HepG2 (cell line): Measurements from ENCODE around the gene JADE2. TPM values are rescaled to one million over a fixed set of nuclear protein-coding genes. Genes with fewer than 3 reads are reported as not detected.

Experiments used
- DPF2 ChIP-seq: sonication (generic); formaldehyde crosslinking; IDR thresholded peaks from 2 replicates; pipeline ENCODE4 v1.4.0; 2020; ENCODE audit warnings: mild to moderate bottlenecking, low read depth, missing genetic modification reagents, borderline replicate concordance
- FOXP1 ChIP-seq, 2 experiments: fragments of 450-650 bp in 1 of 2; IDR thresholded peaks; 2 replicates each; pipeline ENCODE4 v1.6.1; 2017 to 2018; ENCODE audit warnings: antibody characterized with exemption in 1 of 2
- HMG20B ChIP-seq: conservative IDR thresholded peaks from 2 replicates; pipeline ENCODE4 v1.6.1; 2016; ENCODE audit warnings: missing genetic modification reagents, missing compliant biosample characterization
- KDM2A ChIP-seq: sonication (generic); formaldehyde crosslinking; IDR thresholded peaks from 2 replicates; pipeline ENCODE4 v1.4.0; 2020; ENCODE audit warnings: low read depth, missing genetic modification reagents, borderline replicate concordance
- MAFF ChIP-seq: IDR thresholded peaks from 2 replicates; pipeline ENCODE4 v1.6.1; 2011; ENCODE audit warnings: low read depth, low read length, improper control_type of control experiment
- MED8 ChIP-seq: sonication (generic); formaldehyde crosslinking; IDR thresholded peaks from 2 replicates; pipeline ENCODE4 v1.8.1; 2023; ENCODE audit warnings: mild to moderate bottlenecking, missing genetic modification reagents; ENCODE audit not compliant: insufficient replicate concordance
- MEF2D ChIP-seq: sonication (generic); formaldehyde crosslinking; IDR thresholded peaks from 2 replicates; pipeline ENCODE4 v1.5.1; 2020; ENCODE audit warnings: mild to moderate bottlenecking, missing genetic modification reagents
- NONO ChIP-seq, 2 experiments: fragments of 450-650 bp in 1 of 2; sonication (generic) in 1 of 2; formaldehyde crosslinking in 1 of 2; IDR thresholded peaks in 1 of 2; conservative IDR thresholded peaks in 1 of 2; 2 replicates each; pipeline versions ENCODE4 v1.6.1 to v1.8.0; 2017 to 2022; ENCODE audit warnings: mild to moderate bottlenecking in 1 of 2, missing genetic modification reagents in 1 of 2, moderate library complexity in 1 of 2
- NR2C2 ChIP-seq: sonication (generic); formaldehyde crosslinking; IDR thresholded peaks from 2 replicates; pipeline ENCODE4 v1.4.0; 2020; ENCODE audit warnings: missing genetic modification reagents, mild to moderate bottlenecking, moderate library complexity, borderline replicate concordance
- PRMT3 ChIP-seq: sonication (generic); formaldehyde crosslinking; IDR thresholded peaks from 2 replicates; pipeline ENCODE4 v1.8.1; 2022; ENCODE audit warnings: low read depth, mild to moderate bottlenecking, moderate library complexity, missing genetic modification reagents, borderline replicate concordance
- RBAK ChIP-seq: sonication (generic); formaldehyde crosslinking; IDR thresholded peaks from 2 replicates; pipeline ENCODE4 v1.5.1; 2020; ENCODE audit warnings: mild to moderate bottlenecking, missing genetic modification reagents
- SP4 ChIP-seq: sonication (generic); formaldehyde crosslinking; IDR thresholded peaks from 2 replicates; pipeline ENCODE4 v1.8.1; 2023; ENCODE audit warnings: mild to moderate bottlenecking, missing genetic modification reagents
- SPEN ChIP-seq: sonication (generic); formaldehyde crosslinking; IDR thresholded peaks from 2 replicates; pipeline ENCODE4 v1.5.1; 2020; ENCODE audit warnings: low read depth, mild to moderate bottlenecking, missing genetic modification reagents
- TAF1 ChIP-seq: sonication (generic); formaldehyde crosslinking; IDR thresholded peaks from 2 replicates; pipeline ENCODE4 v1.4.0; 2020; ENCODE audit warnings: missing genetic modification reagents
- TMF1 ChIP-seq: sonication (generic); formaldehyde crosslinking; IDR thresholded peaks from 2 replicates; pipeline ENCODE4 v1.8.1; 2022; ENCODE audit warnings: low read depth, missing genetic modification reagents
- WIZ ChIP-seq: sonication (generic); formaldehyde crosslinking; IDR thresholded peaks from 2 replicates; pipeline ENCODE4 v1.5.1; 2020; ENCODE audit warnings: mild to moderate bottlenecking, missing genetic modification reagents
- YEATS2 ChIP-seq: sonication (generic); formaldehyde crosslinking; IDR thresholded peaks from 2 replicates; pipeline ENCODE4 v1.4.0; 2020; ENCODE audit warnings: missing genetic modification reagents, borderline replicate concordance
- YY1 ChIP-seq: IDR thresholded peaks from 2 replicates; pipeline ENCODE4 v1.6.1; 2011; ENCODE audit warnings: low read length, low read depth, moderate library complexity, mild to moderate bottlenecking; ENCODE audit not compliant: insufficient read depth, insufficient replicate concordance
- ZBTB33 ChIP-seq: sonication (generic); formaldehyde crosslinking; IDR thresholded peaks from 2 replicates; pipeline ENCODE4 v1.4.0; 2020; ENCODE audit warnings: missing genetic modification reagents
- ZFP36L1 ChIP-seq: sonication (generic); formaldehyde crosslinking; IDR thresholded peaks from 2 replicates; pipeline ENCODE4 v1.8.0; 2022; ENCODE audit warnings: mild to moderate bottlenecking, missing genetic modification reagents, moderate library complexity
- ZFP90 ChIP-seq: sonication (generic); formaldehyde crosslinking; IDR thresholded peaks from 2 replicates; pipeline ENCODE4 v1.8.0; 2022; ENCODE audit warnings: missing genetic modification reagents, mild to moderate bottlenecking, inconsistent platforms, borderline replicate concordance
- ZNF362 ChIP-seq: sonication (generic); formaldehyde crosslinking; IDR thresholded peaks from 2 replicates; pipeline ENCODE4 v1.4.0; 2020; ENCODE audit warnings: missing genetic modification reagents, mild to moderate bottlenecking, borderline replicate concordance
- ZNF552 ChIP-seq: sonication (generic); formaldehyde crosslinking; IDR thresholded peaks from 2 replicates; pipeline ENCODE4 v1.9.0; 2022; ENCODE audit warnings: missing genetic modification reagents, mild to moderate bottlenecking, borderline replicate concordance
- ZNF639 ChIP-seq: conservative IDR thresholded peaks from 2 replicates; pipeline ENCODE4 v1.6.1; 2018; ENCODE audit warnings: missing genetic modification reagents
- ZNF878 ChIP-seq: sonication (generic); formaldehyde crosslinking; IDR thresholded peaks from 2 replicates; pipeline ENCODE4 v1.8.1; 2023; ENCODE audit warnings: mild to moderate bottlenecking, missing genetic modification reagents, moderate library complexity
- polyA plus RNA-seq, 8 experiments: library from polyadenylated mRNA; depleted of rRNA in 3 of 8; stranded (reverse) in 7 of 8; unstranded in 1 of 8; fragments of >200 nt; fragmentation: Illumina TruSeq in 4 of 8; extraction: Trizol in 4 of 8; gene quantifications; 2 replicates each; pipeline versions ENCODE4 v1.2.1 to v1.2.3, GENCODE V29; 2011 to 2016; ENCODE audit warnings: low read depth in 4 of 8, missing spikeins in 1 of 8, mixed read lengths in 1 of 8; ENCODE audit not compliant: insufficient read depth in 1 of 8
- total RNA-seq, 5 experiments: library from RNA; depleted of rRNA; stranded (reverse); fragments of >200 nt; fragmentation: Illumina TruSeq; extraction: Trizol; gene quantifications; 2 replicates each; pipeline ENCODE4 v1.2.3, GENCODE V29; 2016; ENCODE audit warnings: low read depth in 1 of 5

JADE2 gene
- total and polyA plus RNA-seq, 2 of the 13 experiments (the other 11 are each of a cell fraction or from before 2014, with no cell fraction given) = 7.5 to 15.1 TPM

- TF ChIP-seq DPF2 = no peak
- TF ChIP-seq ZBTB33 (CRISPR knock-in tag) = no peak
- no peak for TF ChIP-seq PRMT3 (CRISPR knock-in tag)
- TF ChIP-seq WIZ (CRISPR knock-in tag) = 0 out of 2 replicates have a peak, but pooled peaks have one; percentile 18
- TF ChIP-seq ZNF639 (CRISPR knock-in tag) = peak; percentile 86
- TF ChIP-seq YEATS2 = peak; percentile 51; the same call in 1 of the 2 replicates
- peak; percentile 17 for TF ChIP-seq NR2C2
- peak; percentile 48 for TF ChIP-seq SPEN (CRISPR knock-in tag)
- 0 out of 2 replicates have a peak, but pooled peaks have one; percentile 11 for TF ChIP-seq HMG20B (CRISPR knock-in tag)
- peak; percentile 56; the same call in 1 of the 2 replicates for TF ChIP-seq ZFP36L1 (CRISPR knock-in tag)
- no peak for TF ChIP-seq FOXP1 (IDR thresholded peaks at IDR 0.05)
- 0 out of 2 replicates have a peak, but pooled peaks have one; percentile 4 for TF ChIP-seq FOXP1 (CRISPR knock-in tag; IDR thresholded peaks at IDR 0.05)
- peak; percentile 72 for TF ChIP-seq TAF1
- TF ChIP-seq MEF2D (CRISPR knock-in tag) = no peak
- no peak for TF ChIP-seq ZNF362 (CRISPR knock-in tag)
- peak; percentile 54 for TF ChIP-seq KDM2A (CRISPR knock-in tag)
- no peak for TF ChIP-seq ZNF552 (CRISPR knock-in tag)
- no peak for TF ChIP-seq MAFF
- no peak for TF ChIP-seq RBAK (CRISPR knock-in tag)
- TF ChIP-seq NONO (IDR thresholded peaks at IDR 0.05) = no peak
- TF ChIP-seq NONO (CRISPR knock-in tag; conservative IDR thresholded peaks at IDR 0.05) = peak; percentile 48
- peak; percentile 29 for TF ChIP-seq YY1
- peak; percentile 66 for TF ChIP-seq MED8 (CRISPR knock-in tag)
- TF ChIP-seq TMF1 (CRISPR knock-in tag) = 0 out of 2 replicates have a peak, but pooled peaks have one; percentile 15
- TF ChIP-seq ZFP90 (CRISPR knock-in tag) = no peak
- peak; percentile 69 for TF ChIP-seq SP4 (CRISPR knock-in tag)
- TF ChIP-seq ZNF878 (CRISPR knock-in tag) = 0 out of 2 replicates have a peak, but pooled peaks have one; percentile 6
Measured at GRCh38 chr5:134526483-134527155, 1.1 kb downstream of the JADE2 start (continued).
